ENCODE results near the gene MARCHF6. TPM values are rescaled to one million over a fixed set of nuclear protein-coding genes. Genes with fewer than 3 reads are reported as not detected.

The MARCHF6 gene
- total RNA-seq, 2 donors from 2014 or later: 149 to 150 TPM

DNA sequence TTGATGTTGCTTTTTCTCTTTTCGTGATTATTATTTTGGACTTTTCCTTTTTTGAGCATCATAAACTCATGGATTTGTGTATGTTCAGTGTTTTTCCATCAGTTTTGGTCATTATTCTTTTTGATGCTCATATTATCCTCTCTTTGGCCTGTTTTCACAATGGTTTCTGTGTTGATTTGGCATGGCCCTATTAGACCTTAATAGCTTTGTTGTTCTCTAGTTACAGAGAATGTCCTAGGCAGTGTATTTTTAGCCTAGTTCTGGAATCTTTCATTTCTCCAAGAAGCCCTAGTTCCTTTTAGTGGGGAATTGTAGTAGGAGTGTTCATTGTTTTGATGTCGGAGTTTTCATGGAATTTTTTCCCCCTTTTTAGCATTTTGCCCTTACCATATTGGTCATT is 46.9 kb downstream of the MARCHF6 start:
- DNase-seq: no peak
- Histone ChIP-seq H3K36me3 (ENCODE audit: control insufficient read depth, insufficient read depth, low read length) (peaks cover 87% of the 10 kb centered on the region), H3K9me3 (ENCODE audit: control insufficient read depth, low read length) (peaks cover 17% of the 10 kb centered on the region), H3K4me1 (ENCODE audit: control insufficient read depth, insufficient read depth, low read length) (no peaks in the 10 kb centered on the region), H3K9ac (ENCODE audit: extremely low read depth, low read length, poor library complexity, severe bottlenecking) (no peak overlapping the region), H3K27me3 (ENCODE audit: control insufficient read depth, insufficient read depth, low read length, poor library complexity, severe bottlenecking) (no peaks in the 10 kb centered on the region), H3K27ac (ENCODE audit: low read depth, low read length) (no peak overlapping the region), H3K4me3 (ENCODE audit: low read length) (no peak overlapping the region)
- Mint-ChIP-seq H3K9me3 (no peaks in the 10 kb centered on the region), H3K27ac (no peak overlapping the region), H3K27me3 (ENCODE audit: insufficient read depth) (no peaks in the 10 kb centered on the region), H3K36me3 (ENCODE audit: low read depth) (peaks cover 61% of the 10 kb centered on the region), H3K4me3 (no peak overlapping the region), H3K4me1 (peaks cover 3% of the 10 kb centered on the region)
- TF ChIP-seq, protein P1, sequence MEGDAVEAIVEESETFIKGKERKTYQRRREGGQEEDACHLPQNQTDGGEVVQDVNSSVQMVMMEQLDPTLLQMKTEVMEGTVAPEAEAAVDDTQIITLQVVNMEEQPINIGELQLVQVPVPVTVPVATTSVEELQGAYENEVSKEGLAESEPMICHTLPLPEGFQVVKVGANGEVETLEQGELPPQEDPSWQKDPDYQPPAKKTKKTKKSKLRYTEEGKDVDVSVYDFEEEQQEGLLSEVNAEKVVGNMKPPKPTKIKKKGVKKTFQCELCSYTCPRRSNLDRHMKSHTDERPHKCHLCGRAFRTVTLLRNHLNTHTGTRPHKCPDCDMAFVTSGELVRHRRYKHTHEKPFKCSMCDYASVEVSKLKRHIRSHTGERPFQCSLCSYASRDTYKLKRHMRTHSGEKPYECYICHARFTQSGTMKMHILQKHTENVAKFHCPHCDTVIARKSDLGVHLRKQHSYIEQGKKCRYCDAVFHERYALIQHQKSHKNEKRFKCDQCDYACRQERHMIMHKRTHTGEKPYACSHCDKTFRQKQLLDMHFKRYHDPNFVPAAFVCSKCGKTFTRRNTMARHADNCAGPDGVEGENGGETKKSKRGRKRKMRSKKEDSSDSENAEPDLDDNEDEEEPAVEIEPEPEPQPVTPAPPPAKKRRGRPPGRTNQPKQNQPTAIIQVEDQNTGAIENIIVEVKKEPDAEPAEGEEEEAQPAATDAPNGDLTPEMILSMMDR (conservative IDR thresholded peaks at IDR 0.05): no peak
- 100% methylated on average over 1 of the region's 2 CpGs; no CpG with 5 or more reads in 1 of the 2 experiments for WGBS, 2 experiments (ENCODE audit: insufficient coverage in 1 of 2, insufficient read length in 1 of 2)

DNA sequence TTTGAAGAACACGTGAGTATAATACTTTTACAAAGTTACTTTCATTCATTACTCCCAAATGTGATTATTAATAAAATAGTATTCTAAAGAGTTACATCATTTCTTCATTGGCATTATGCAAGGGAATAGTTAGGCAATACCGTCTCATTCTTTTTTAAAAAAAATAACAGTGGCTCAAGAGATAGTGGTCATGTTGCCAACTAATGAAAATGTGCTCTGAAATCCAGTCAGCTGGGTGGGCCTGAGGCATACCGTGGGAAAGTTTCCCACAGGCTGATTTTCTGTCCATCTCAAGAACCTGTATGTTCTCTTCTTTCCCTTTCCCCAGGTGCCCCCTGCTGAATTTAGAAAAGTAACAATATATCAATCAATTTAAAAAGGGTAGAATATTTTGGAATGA is 47.3 kb downstream of the MARCHF6 start:
- Histone ChIP-seq H3K27ac (ENCODE audit: low read depth, low read length) (no peak overlapping the region), H3K27me3 (ENCODE audit: control insufficient read depth, insufficient read depth, low read length, poor library complexity, severe bottlenecking) (no peaks in the 10 kb centered on the region), H3K9ac (ENCODE audit: extremely low read depth, low read length, poor library complexity, severe bottlenecking) (no peak overlapping the region), H3K4me3 (ENCODE audit: low read length) (no peak overlapping the region), H3K36me3 (ENCODE audit: control insufficient read depth, insufficient read depth, low read length) (peaks cover 87% of the 10 kb centered on the region), H3K9me3 (ENCODE audit: control insufficient read depth, low read length) (peaks cover 21% of the 10 kb centered on the region), H3K4me1 (ENCODE audit: control insufficient read depth, insufficient read depth, low read length) (no peaks in the 10 kb centered on the region)
- DNase-seq: no peak
- H3K27ac Mint-ChIP-seq: no peak overlapping the region
- peaks cover 1% of the 10 kb centered on the region for H3K9me3 Mint-ChIP-seq
- 90 to 100% methylated on average over 1 to 2 of the region's 3 CpGs for WGBS, 2 experiments (ENCODE audit: insufficient coverage in 1 of 2, insufficient read length in 1 of 2)
- H3K27me3 Mint-ChIP-seq (ENCODE audit: insufficient read depth): no peaks in the 10 kb centered on the region
- H3K4me3 Mint-ChIP-seq: no peak overlapping the region
- peaks cover 61% of the 10 kb centered on the region for H3K36me3 Mint-ChIP-seq (ENCODE audit: low read depth)
- H3K4me1 Mint-ChIP-seq: no peaks in the 10 kb centered on the region
- TF ChIP-seq, protein P1 (conservative IDR thresholded peaks at IDR 0.05): no peak

DNA sequence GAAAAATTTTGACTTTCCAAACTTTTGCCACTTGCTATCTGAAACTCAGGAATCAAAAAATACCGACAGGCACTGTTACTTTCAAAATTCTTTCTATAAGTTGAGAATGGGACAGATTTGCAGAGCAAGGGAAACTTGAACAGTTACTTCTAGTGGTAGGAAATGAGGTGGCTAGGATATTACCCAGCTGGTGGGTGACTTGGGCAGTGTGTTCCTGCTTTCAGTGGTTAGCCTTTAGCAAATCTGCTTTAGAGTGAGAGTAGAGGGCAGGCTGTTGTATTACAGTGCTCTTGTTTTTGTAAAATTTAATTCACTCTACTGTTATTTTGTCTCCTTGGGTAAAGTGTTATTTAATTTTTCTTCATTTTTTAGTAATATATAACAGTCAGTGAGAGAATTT is 48.0 kb downstream of the MARCHF6 start:
- peaks cover 87% of the 10 kb centered on the region for H3K36me3 ChIP-seq (ENCODE audit: control insufficient read depth, insufficient read depth, low read length)
- Mint-ChIP-seq H3K9me3 (peaks cover 5% of the 10 kb centered on the region), H3K36me3 (ENCODE audit: low read depth) (peaks cover 62% of the 10 kb centered on the region), H3K4me1 (no peaks in the 10 kb centered on the region), H3K4me3 (no peak overlapping the region), H3K27ac (no peak overlapping the region), H3K27me3 (ENCODE audit: insufficient read depth) (no peaks in the 10 kb centered on the region)
- DNase-seq: no peak
- no peak overlapping the region for H3K27ac ChIP-seq (ENCODE audit: low read depth, low read length)
- 100% methylated on average over 1 of the region's 1 CpG; no CpG with 5 or more reads in 1 of the 2 experiments for WGBS, 2 experiments (ENCODE audit: insufficient coverage in 1 of 2, insufficient read length in 1 of 2)
- H3K27me3 ChIP-seq (ENCODE audit: control insufficient read depth, insufficient read depth, low read length, poor library complexity, severe bottlenecking): no peaks in the 10 kb centered on the region
- H3K4me3 ChIP-seq (ENCODE audit: low read length): no peak overlapping the region
- no peak overlapping the region for H3K9ac ChIP-seq (ENCODE audit: extremely low read depth, low read length, poor library complexity, severe bottlenecking)
- H3K4me1 ChIP-seq (ENCODE audit: control insufficient read depth, insufficient read depth, low read length): no peaks in the 10 kb centered on the region
- H3K9me3 ChIP-seq (ENCODE audit: control insufficient read depth, low read length): peaks cover 24% of the 10 kb centered on the region
- TF ChIP-seq, protein P1 (conservative IDR thresholded peaks at IDR 0.05): no peak

Other genes with a start within 250 kb of the MARCHF6 start
- gene ATPSCKMT, start 103.8 kb upstream of the MARCHF6 start, total RNA-seq: 10 to 100 TPM; 19.2 to 27.7 TPM
- 100 to 1,000 TPM; 316 to 356 TPM for gene CCT5, start 103.4 kb upstream of the MARCHF6 start, total RNA-seq
- gene CMBL, start 45.8 kb upstream of the MARCHF6 start, total RNA-seq: 10 to 100 TPM; 10.4 to 20.5 TPM
- gene ROPN1L, start 88.2 kb downstream of the MARCHF6 start, total RNA-seq: under 1 TPM in 1 of 2 donors, not detected in 1; 0.70 TPM
- gene ANKRD33B, start 210.4 kb downstream of the MARCHF6 start, total RNA-seq: 10 to 100 TPM; 21.9 to 37.2 TPM

Data from endodermal cell (in vitro differentiated cells).